Type B pancreatic cell (in vitro differentiated cells): ENCODE measurements around the gene OAT. TPM values are rescaled to one million over a fixed set of nuclear protein-coding genes. Genes with fewer than 3 reads are reported as not detected.
A peak's percentile ranks its signal among the peaks of the same experiment; 100 is the strongest.

Experiments
- DNase-seq: peaks from one replicate; pipeline ENCODE4 v3.0.0; 2021; ENCODE audit warnings: mixed read lengths; ENCODE audit not compliant: unreplicated experiment; ENCODE audit errors: extremely low spot score
- H3K27ac Mint-ChIP-seq: 2 replicates; pipeline ENCODE4 v1.8.0; 2021; ENCODE audit warnings: mild to moderate bottlenecking, mixed read lengths
- H3K27me3 Mint-ChIP-seq: 2 replicates; pipeline ENCODE4 v1.8.0; 2021; ENCODE audit warnings: mixed read lengths
- H3K36me3 Mint-ChIP-seq: 2 replicates; pipeline ENCODE4 v1.8.0; 2021; ENCODE audit warnings: mixed read lengths
- H3K4me1 Mint-ChIP-seq: one replicate; pipeline ENCODE4 v1.8.0; 2021; ENCODE audit warnings: mixed read lengths; ENCODE audit not compliant: unreplicated experiment
- H3K4me3 Mint-ChIP-seq: 2 replicates; pipeline ENCODE4 v1.8.0; 2021; ENCODE audit warnings: mild to moderate bottlenecking, mixed read lengths
- H3K9me3 Mint-ChIP-seq: 2 replicates; pipeline ENCODE4 v1.8.0; 2021; ENCODE audit warnings: mixed read lengths
- CTCF ChIP-seq: fragments of 200-600 bp; sonication (generic); conservative IDR thresholded peaks from 2 replicates; pipeline ENCODE4 v1.5.0; 2021; ENCODE audit warnings: antibody characterized with exemption, mild to moderate bottlenecking
- total RNA-seq: library from RNA; stranded (reverse); gene quantifications from 2 replicates; pipeline ENCODE4 v1.2.1, GENCODE V29; 2021; ENCODE audit warnings: low replicate concordance

OAT gene
- total RNA-seq, 1 donor from 2014 or later = 83.4 TPM

- no peak for TF ChIP-seq CTCF
- H3K36me3 Mint-ChIP-seq = peaks cover 24% of the 10 kb centered on the region
- no peak for DNase-seq
- peaks cover 8% of the 10 kb centered on the region for H3K4me1 Mint-ChIP-seq
- H3K9me3 Mint-ChIP-seq = no peaks in the 10 kb centered on the region
- H3K4me3 Mint-ChIP-seq = no peak overlapping the region
- no peaks in the 10 kb centered on the region for H3K27me3 Mint-ChIP-seq
- H3K27ac Mint-ChIP-seq = no peak overlapping the region
These were observed 17.1 kb downstream of the OAT start for GRCh38 chr10:124401633-124402032.

GRCh38 chr10:124394583-124394982 lies 24.1 kb downstream of the OAT start:
- H3K9me3 Mint-ChIP-seq = no peaks in the 10 kb centered on the region
- peak overlapping the region; percentile 44 for H3K27ac Mint-ChIP-seq
- no peak for DNase-seq
- no peak overlapping the region for H3K4me3 Mint-ChIP-seq
- peaks cover 8% of the 10 kb centered on the region for H3K27me3 Mint-ChIP-seq
- H3K4me1 Mint-ChIP-seq = no peaks in the 10 kb centered on the region
- no peak for TF ChIP-seq CTCF
- peaks cover 8% of the 10 kb centered on the region for H3K36me3 Mint-ChIP-seq

- no peak for TF ChIP-seq CTCF
- DNase-seq = no peak
- peaks cover 8% of the 10 kb centered on the region for H3K36me3 Mint-ChIP-seq
- peaks cover 1% of the 10 kb centered on the region for H3K4me1 Mint-ChIP-seq
- H3K9me3 Mint-ChIP-seq = no peaks in the 10 kb centered on the region
- peaks cover 8% of the 10 kb centered on the region for H3K27me3 Mint-ChIP-seq
- no peak overlapping the region for H3K27ac Mint-ChIP-seq
- no peak overlapping the region for H3K4me3 Mint-ChIP-seq
These were observed 25.9 kb downstream of the OAT start for GRCh38 chr10:124392626-124393342.

- Mint-ChIP-seq H3K27me3 (peaks cover 8% of the 10 kb centered on the region), H3K27ac (no peak overlapping the region), H3K9me3 (no peaks in the 10 kb centered on the region)
These were observed 28.1 kb downstream of the OAT start for GRCh38 chr10:124390471-124391187.

More at GRCh38 chr10:124390471-124391187, 28.1 kb downstream of the OAT start:
- Mint-ChIP-seq H3K4me1 (peaks cover 6% of the 10 kb centered on the region), H3K4me3 (no peak overlapping the region), H3K36me3 (peaks cover 4% of the 10 kb centered on the region)
- no peak for DNase-seq
- no peak for TF ChIP-seq CTCF
